RPMI7951 (cell line): ENCODE results near the gene MEX3A. TPM values are rescaled to one million over a fixed set of nuclear protein-coding genes. Genes with fewer than 3 reads are reported as not detected.
"Not testable (repeated sequence)": the region's sequence is repeated elsewhere in the genome, so short reads cannot be mapped to it uniquely, and the experiment has no call there.

ENCODE experiments used
- DNase-seq: peaks from one replicate; pipeline ENCODE4 v3.0.0-alpha.2; 2012; ENCODE audit warnings: low read depth
- total RNA-seq: library from RNA; depleted of rRNA; stranded (reverse); fragments of >200 nt; shearing (Covaris generic); gene quantifications from 2 replicates; pipeline ENCODE4 v1.2.3, GENCODE V29; 2014; rRNA removed

The MEX3A gene
- total RNA-seq, 1 experiment from 2014 or later: 2.4 TPM

- DNase-seq: peak; percentile 95
Observed at GRCh38 chr1:156054500-156055280, 27.6 kb downstream of the MEX3A start, which contains the start of gene LAMTOR2. Gene LAMTOR2 (plus strand): TSS chr1:156054782. CDS start chr1:156054890, 108 bp downstream.

- peak; percentile 79 for DNase-seq
Observed at GRCh38 chr1:156053768-156054499, 28.3 kb downstream of the MEX3A start, which contains the start of gene UBQLN4. Gene UBQLN4 (minus strand): TSS chr1:156053798. CDS start chr1:156053701, 97 bp downstream.

GRCh38 chr1:156052862-156053767, 29.1 kb downstream of the MEX3A start:
- DNase-seq: peak; percentile 67

- no peak for DNase-seq
Observed at GRCh38 chr1:156051011-156051725, 31.1 kb downstream of the MEX3A start.

GRCh38 chr1:156050376-156050775, 31.9 kb downstream of the MEX3A start:
- no peak for DNase-seq

GRCh38 chr1:156048663-156049258, 33.5 kb downstream of the MEX3A start:
- DNase-seq: no peak

- no peak for DNase-seq
Observed at GRCh38 chr1:156045076-156045475, 37.2 kb downstream of the MEX3A start.

- DNase-seq: no peak
Observed at GRCh38 chr1:156042828-156043227, 39.4 kb downstream of the MEX3A start.

GRCh38 chr1:156034991-156035390, 47.3 kb downstream of the MEX3A start:
- DNase-seq: not testable (repeated sequence)

GRCh38 chr1:156033011-156033410, 49.3 kb downstream of the MEX3A start:
- no peak for DNase-seq

- no peak for DNase-seq
Observed at GRCh38 chr1:156026588-156026987, 55.7 kb downstream of the MEX3A start.

GRCh38 chr1:156025876-156026275, 56.4 kb downstream of the MEX3A start:
- DNase-seq: peak; percentile 48

GRCh38 chr1:156024801-156025200, 57.5 kb downstream of the MEX3A start:
- no peak for DNase-seq

Other genes starting within 250 kb of the MEX3A start
- 13.0 and 15.1 TPM in 2 replicates for gene GON4L, start 225.3 kb downstream of the MEX3A start, total RNA-seq
- gene SYT11, start 222.9 kb downstream of the MEX3A start, total RNA-seq: 8.5 and 10.9 TPM in 2 replicates
- gene RIT1, start 171.1 kb downstream of the MEX3A start, total RNA-seq: 24.9 and 34.8 TPM in 2 replicates
- 27.0 and 28.6 TPM in 2 replicates for gene KHDC4, start 148.1 kb downstream of the MEX3A start, total RNA-seq
- gene RXFP4, start 140.8 kb downstream of the MEX3A start, total RNA-seq: not detected in 2 replicates
- gene ARHGEF2, start 103.9 kb downstream of the MEX3A start, total RNA-seq: 54.3 and 65.5 TPM in 2 replicates
- gene SSR2, start 61.5 kb downstream of the MEX3A start, total RNA-seq: 657 and 685 TPM in 2 replicates
- 19.6 and 20.3 TPM in 2 replicates for gene UBQLN4, start 28.7 kb downstream of the MEX3A start, total RNA-seq
- 102 and 118 TPM in 2 replicates for gene LAMTOR2, start 27.7 kb downstream of the MEX3A start, total RNA-seq
- not detected in 2 replicates for gene RAB25, start 21.3 kb downstream of the MEX3A start, total RNA-seq
- 919 and 1,055 TPM in 2 replicates for gene LMNA, start 32.2 kb upstream of the MEX3A start, total RNA-seq
- 0.20 and 0.36 TPM in 2 replicates for gene SEMA4A, start 71.1 kb upstream of the MEX3A start, total RNA-seq
- 8.3 and 10.1 TPM in 2 replicates for gene SLC25A44, start 111.6 kb upstream of the MEX3A start, total RNA-seq
- gene PMF1, start 130.5 kb upstream of the MEX3A start, total RNA-seq: 76.6 and 81.0 TPM in 2 replicates
- gene BGLAP, start 159.7 kb upstream of the MEX3A start, total RNA-seq: 17.7 and 44.1 TPM in 2 replicates
- 0.12 and 0.29 TPM in 2 replicates for gene PAQR6, start 165.6 kb upstream of the MEX3A start, total RNA-seq
- 48.4 and 54.3 TPM in 2 replicates for gene SMG5, start 200.4 kb upstream of the MEX3A start, total RNA-seq
- gene TMEM79, start 201.9 kb upstream of the MEX3A start, total RNA-seq: 2.4 TPM in 2 replicates
- 55.8 and 70.2 TPM in 2 replicates for gene GLMP, start 213.2 kb upstream of the MEX3A start, total RNA-seq
- gene VHLL, start 216.8 kb upstream of the MEX3A start, total RNA-seq: not detected in 2 replicates